ACC112 (cell line): ENCODE measurements around the gene VTI1A.
A peak's percentile ranks its signal among the peaks of the same experiment; 100 is the strongest.

ENCODE experiments used
- H2AFZ ChIP-seq: fragments of 200-600 bp; sonication (generic); one replicate; pipeline ENCODE4 v1.6.0; 2017; ENCODE audit warnings: antibody characterized with exemption, low read length; ENCODE audit not compliant: unreplicated experiment
- H3K27ac ChIP-seq: fragments of 200-600 bp; sonication (generic); 2 replicates; pipeline ENCODE4 v1.5.1; 2014; ENCODE audit warnings: low read depth, mild to moderate bottlenecking, antibody characterized with exemption, low read length, moderate library complexity
- H3K27me3 ChIP-seq: fragments of 200-600 bp; sonication (generic); 2 replicates; pipeline ENCODE4 v1.6.1; 2014; ENCODE audit warnings: mild to moderate bottlenecking, antibody characterized with exemption, low read length, moderate library complexity, mixed read lengths; ENCODE audit not compliant: insufficient read depth
- H3K36me3 ChIP-seq: fragments of 200-600 bp; sonication (generic); 2 replicates; pipeline ENCODE4 v1.6.1; 2016; ENCODE audit warnings: mild to moderate bottlenecking, antibody characterized with exemption, low read length, moderate library complexity, mixed read lengths; ENCODE audit not compliant: insufficient read depth
- H3K4me1 ChIP-seq: fragments of 200-600 bp; sonication (generic); one replicate; pipeline ENCODE4 v1.6.1; 2016; ENCODE audit warnings: low read length, mixed read lengths; ENCODE audit not compliant: insufficient read depth, unreplicated experiment, control insufficient read depth
- H3K4me3 ChIP-seq: fragments of 200-600 bp; sonication (generic); 2 replicates; pipeline ENCODE4 v1.5.1; 2014; ENCODE audit warnings: mild to moderate bottlenecking, low read depth, low read length
- H3K79me2 ChIP-seq: fragments of 200-600 bp; sonication (generic); one replicate; pipeline ENCODE4 v1.6.0; 2016; ENCODE audit warnings: low read length; ENCODE audit not compliant: control insufficient read depth, unreplicated experiment, insufficient read depth

Gene VTI1A

GRCh38 chr10:112779025-112779770, 332.2 kb downstream of the VTI1A start:
- H3K27ac ChIP-seq = no peak overlapping the region
- no peaks in the 10 kb centered on the region for H3K36me3 ChIP-seq
- no peaks in the 10 kb centered on the region for H3K27me3 ChIP-seq
- peaks cover 12% of the 10 kb centered on the region for H3K4me1 ChIP-seq
- peak overlapping the region; percentile 23 for H2AFZ ChIP-seq
- H3K4me3 ChIP-seq = 0 out of 2 replicates have a peak overlapping the region, but pooled peaks have one; percentile 5
- no peaks in the 10 kb centered on the region for H3K79me2 ChIP-seq

GRCh38 chr10:112782200-112782907, 335.3 kb downstream of the VTI1A start:
- Histone ChIP-seq H3K27me3 (no peaks in the 10 kb centered on the region), H3K4me3 (no peak overlapping the region), H3K4me1 (peaks cover 12% of the 10 kb centered on the region), H3K79me2 (no peaks in the 10 kb centered on the region), H3K36me3 (no peaks in the 10 kb centered on the region), H3K27ac (no peak overlapping the region), H2AFZ (no peak overlapping the region)

DNA sequence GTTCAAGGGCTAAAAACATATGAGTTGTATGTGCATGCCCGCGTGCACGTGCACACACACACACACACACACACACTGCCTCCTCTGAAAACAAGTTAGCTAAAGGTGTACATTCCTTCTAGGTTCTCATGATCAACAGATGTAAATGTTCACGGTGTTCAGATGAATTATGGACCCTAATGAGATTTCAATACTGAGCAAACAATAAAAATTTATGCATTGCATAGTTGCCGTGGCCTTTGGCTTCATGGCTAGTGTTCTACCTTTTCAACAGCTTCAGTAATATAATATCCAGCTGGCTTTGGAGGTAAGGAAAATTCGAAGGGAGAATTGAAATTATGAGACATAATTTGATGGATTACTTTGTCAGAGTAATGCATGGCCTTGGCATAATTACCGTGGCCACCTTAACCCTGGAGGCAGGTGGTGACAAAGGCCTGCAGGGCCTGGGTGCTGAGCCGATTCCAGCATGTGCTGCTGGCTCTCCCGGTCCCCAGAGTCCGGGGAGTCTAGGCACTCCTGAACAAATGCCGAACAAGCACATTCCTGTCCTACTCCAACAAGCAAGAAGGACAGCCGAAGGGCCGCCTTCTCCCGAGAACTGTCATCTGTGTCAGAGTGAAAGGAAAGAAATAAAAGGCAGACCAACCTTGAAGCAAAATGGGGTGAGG, 336.5 kb downstream of the VTI1A start:
- Histone ChIP-seq H3K4me1 (peaks cover 7% of the 10 kb centered on the region), H2AFZ (peak overlapping the region; percentile 35), H3K27ac (no peak overlapping the region), H3K27me3 (no peaks in the 10 kb centered on the region), H3K4me3 (no peak overlapping the region), H3K36me3 (peaks cover 4% of the 10 kb centered on the region; the same call in 1 of the 2 replicates), H3K79me2 (no peaks in the 10 kb centered on the region)

- Histone ChIP-seq H3K4me1 (peaks cover 1% of the 10 kb centered on the region), H3K79me2 (no peaks in the 10 kb centered on the region)
Measured at GRCh38 chr10:112784022-112784461, 337.0 kb downstream of the VTI1A start.

GRCh38 chr10:112785089-112785488, 338.1 kb downstream of the VTI1A start:
- Histone ChIP-seq H3K27ac (no peak overlapping the region), H3K4me1 (no peaks in the 10 kb centered on the region), H3K36me3 (peaks cover 4% of the 10 kb centered on the region; the same call in 1 of the 2 replicates), H2AFZ (no peak overlapping the region), H3K79me2 (no peaks in the 10 kb centered on the region), H3K4me3 (no peak overlapping the region), H3K27me3 (no peaks in the 10 kb centered on the region)

More at GRCh38 chr10:112784022-112784461, 337.0 kb downstream of the VTI1A start:
- no peak overlapping the region for H3K27ac ChIP-seq
- no peak overlapping the region for H3K4me3 ChIP-seq
- peak overlapping the region; percentile 35 for H2AFZ ChIP-seq
- peaks cover 4% of the 10 kb centered on the region; the same call in 1 of the 2 replicates for H3K36me3 ChIP-seq
- no peaks in the 10 kb centered on the region for H3K27me3 ChIP-seq

DNA sequence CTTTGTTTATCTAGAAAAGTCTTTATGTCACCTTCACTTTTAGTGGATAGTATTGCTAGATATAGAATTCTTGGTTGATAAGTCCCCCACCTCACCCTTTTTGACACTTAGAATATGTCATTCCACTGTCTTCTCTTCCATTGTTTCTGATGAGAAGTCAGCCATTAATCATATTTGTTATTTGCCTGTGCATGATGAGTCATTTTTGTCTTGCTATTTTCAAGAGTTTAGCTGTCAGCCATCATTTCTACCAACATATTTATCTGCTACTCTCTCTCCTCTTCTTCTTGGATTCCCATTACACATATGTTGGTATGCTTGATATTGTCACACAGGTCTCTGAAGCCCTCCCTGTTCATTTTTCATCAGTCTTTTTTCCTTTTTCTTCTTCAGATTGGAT, 342.2 kb downstream of the VTI1A start:
- peaks cover 19% of the 10 kb centered on the region for H3K4me1 ChIP-seq
- H2AFZ ChIP-seq = no peak overlapping the region
- no peak overlapping the region for H3K27ac ChIP-seq
- H3K4me3 ChIP-seq = no peak overlapping the region
- peaks cover 4% of the 10 kb centered on the region; the same call in 1 of the 2 replicates for H3K36me3 ChIP-seq
- H3K27me3 ChIP-seq = no peaks in the 10 kb centered on the region
- H3K79me2 ChIP-seq = no peaks in the 10 kb centered on the region

- H3K27ac ChIP-seq = no peak overlapping the region
Measured at GRCh38 chr10:112790030-112790429, 343.0 kb downstream of the VTI1A start.

DNA sequence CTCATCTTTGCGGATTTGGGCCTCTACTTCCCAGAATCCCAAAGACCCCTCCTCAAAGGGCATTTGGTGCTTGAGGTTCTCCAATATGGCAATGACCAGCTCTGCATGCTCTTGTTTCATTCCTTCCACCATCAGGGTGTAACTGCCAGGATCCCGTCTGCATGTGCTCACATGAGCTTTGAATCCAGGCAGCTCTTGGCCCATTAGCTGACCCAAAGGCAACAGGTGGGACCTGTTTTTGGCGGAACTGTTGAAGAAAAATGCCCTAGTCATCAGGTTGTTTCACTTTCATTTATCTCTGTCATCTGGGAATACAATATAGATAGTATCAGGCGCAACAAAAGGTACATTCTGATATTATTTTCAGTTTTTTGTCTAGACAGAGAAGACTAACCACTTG, 343.9 kb downstream of the VTI1A start:
- H3K27ac ChIP-seq = no peak overlapping the region
- peaks cover 19% of the 10 kb centered on the region for H3K4me1 ChIP-seq
- H3K27me3 ChIP-seq = no peaks in the 10 kb centered on the region
- H3K4me3 ChIP-seq = no peak overlapping the region
- H2AFZ ChIP-seq = no peak overlapping the region
- no peaks in the 10 kb centered on the region for H3K79me2 ChIP-seq
- peaks cover 4% of the 10 kb centered on the region; the same call in 1 of the 2 replicates for H3K36me3 ChIP-seq

More at GRCh38 chr10:112790030-112790429, 343.0 kb downstream of the VTI1A start:
- H3K4me1 ChIP-seq = peaks cover 19% of the 10 kb centered on the region
- H3K79me2 ChIP-seq = no peaks in the 10 kb centered on the region
- H3K4me3 ChIP-seq = no peak overlapping the region
- H3K36me3 ChIP-seq = peaks cover 4% of the 10 kb centered on the region; the same call in 1 of the 2 replicates
- no peaks in the 10 kb centered on the region for H3K27me3 ChIP-seq
- H2AFZ ChIP-seq = no peak overlapping the region

- H3K27me3 ChIP-seq = no peaks in the 10 kb centered on the region
- no peak overlapping the region for H2AFZ ChIP-seq
- H3K4me3 ChIP-seq = no peak overlapping the region
- peaks cover 4% of the 10 kb centered on the region; the same call in 1 of the 2 replicates for H3K36me3 ChIP-seq
- no peak overlapping the region for H3K27ac ChIP-seq
- H3K4me1 ChIP-seq = peaks cover 19% of the 10 kb centered on the region
- no peaks in the 10 kb centered on the region for H3K79me2 ChIP-seq
Measured at GRCh38 chr10:112791447-112791846, 344.4 kb downstream of the VTI1A start.

GRCh38 chr10:112792487-112793201, 345.6 kb downstream of the VTI1A start:
- Histone ChIP-seq H3K27me3 (no peaks in the 10 kb centered on the region), H2AFZ (peak overlapping the region; percentile 45), H3K36me3 (peaks cover 4% of the 10 kb centered on the region; the same call in 1 of the 2 replicates), H3K27ac (peak overlapping the region; percentile 55), H3K79me2 (no peaks in the 10 kb centered on the region), H3K4me3 (peak overlapping the region; percentile 59), H3K4me1 (peaks cover 19% of the 10 kb centered on the region)
